Kidney epithelial cell (primary cell): ENCODE data around the gene SDE2. TPM values are rescaled to one million over a fixed set of nuclear protein-coding genes. Genes with fewer than 3 reads are reported as not detected.

Experiments
- DNase-seq: peaks from one replicate; pipeline ENCODE4 v3.0.0-alpha.2; 2010; ENCODE audit warnings: low read depth
- H3K27me3 ChIP-seq: 2 replicates; pipeline ENCODE4 v1.6.0; 2011; ENCODE audit warnings: low read length; ENCODE audit not compliant: control insufficient read depth, insufficient read depth
- H3K36me3 ChIP-seq: 2 replicates; pipeline ENCODE4 v1.5.1; 2011; ENCODE audit warnings: low read length; ENCODE audit not compliant: control insufficient read depth, insufficient read depth
- H3K4me3 ChIP-seq: 2 replicates; pipeline ENCODE4 v1.5.1; 2011; ENCODE audit warnings: low read depth, mild to moderate bottlenecking, control low read depth, low read length
- total RNA-seq: library from RNA; depleted of rRNA; stranded (reverse); fragments of >200 nt; gene quantifications from 2 replicates; pipeline ENCODE4 v1.2.3, GENCODE V29; 2015
- TF ChIP-seq, protein P1 (sequence below): IDR thresholded peaks from 2 replicates; pipeline ENCODE4 v1.5.1; 2011; ENCODE audit warnings: mild to moderate bottlenecking, moderate library complexity, low read length, control low read depth, inconsistent platforms; ENCODE audit not compliant: insufficient read depth, poor library complexity, severe bottlenecking

Gene SDE2
- total RNA-seq, 1 donor from 2014 or later: 26.5 TPM

DNA sequence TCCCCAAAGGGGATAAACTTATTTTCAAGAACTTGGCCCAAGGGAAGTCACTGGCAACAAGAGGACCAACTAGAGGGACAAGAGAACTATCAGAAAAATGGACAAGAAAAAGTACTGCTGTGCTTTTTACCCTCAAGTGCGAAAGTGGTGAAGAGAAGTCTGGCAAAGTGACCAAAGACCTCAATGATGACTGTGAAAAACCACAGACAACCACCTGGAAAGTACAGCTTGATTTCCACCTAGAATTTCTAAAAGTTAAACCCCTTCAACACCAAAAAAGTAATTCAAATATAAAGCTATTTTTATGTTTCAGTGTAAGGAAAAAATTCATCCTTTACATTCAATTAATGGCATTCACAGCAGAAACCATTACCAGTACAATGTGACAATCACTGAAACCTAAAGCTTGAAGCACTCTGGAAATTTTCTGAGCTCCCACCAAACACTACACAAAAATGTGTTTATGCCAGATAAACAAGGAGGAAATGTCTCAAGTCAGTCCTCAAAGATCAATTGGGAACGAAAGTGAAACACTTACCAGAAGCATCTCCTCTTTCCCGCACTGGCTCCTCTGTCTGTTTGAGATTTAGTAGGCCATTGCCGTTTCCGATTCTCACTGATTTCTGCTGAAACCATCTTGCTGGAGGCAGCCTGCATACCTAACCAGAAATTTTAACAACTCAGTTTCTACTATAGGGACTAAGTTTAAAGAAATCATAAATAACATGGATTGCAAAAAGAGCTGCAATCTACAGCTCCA lies 8.3 kb downstream of the SDE2 start:
- DNase-seq: no peak
- H3K4me3 ChIP-seq: no peak overlapping the region
- TF ChIP-seq, protein P1, sequence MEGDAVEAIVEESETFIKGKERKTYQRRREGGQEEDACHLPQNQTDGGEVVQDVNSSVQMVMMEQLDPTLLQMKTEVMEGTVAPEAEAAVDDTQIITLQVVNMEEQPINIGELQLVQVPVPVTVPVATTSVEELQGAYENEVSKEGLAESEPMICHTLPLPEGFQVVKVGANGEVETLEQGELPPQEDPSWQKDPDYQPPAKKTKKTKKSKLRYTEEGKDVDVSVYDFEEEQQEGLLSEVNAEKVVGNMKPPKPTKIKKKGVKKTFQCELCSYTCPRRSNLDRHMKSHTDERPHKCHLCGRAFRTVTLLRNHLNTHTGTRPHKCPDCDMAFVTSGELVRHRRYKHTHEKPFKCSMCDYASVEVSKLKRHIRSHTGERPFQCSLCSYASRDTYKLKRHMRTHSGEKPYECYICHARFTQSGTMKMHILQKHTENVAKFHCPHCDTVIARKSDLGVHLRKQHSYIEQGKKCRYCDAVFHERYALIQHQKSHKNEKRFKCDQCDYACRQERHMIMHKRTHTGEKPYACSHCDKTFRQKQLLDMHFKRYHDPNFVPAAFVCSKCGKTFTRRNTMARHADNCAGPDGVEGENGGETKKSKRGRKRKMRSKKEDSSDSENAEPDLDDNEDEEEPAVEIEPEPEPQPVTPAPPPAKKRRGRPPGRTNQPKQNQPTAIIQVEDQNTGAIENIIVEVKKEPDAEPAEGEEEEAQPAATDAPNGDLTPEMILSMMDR: no peak
- no peaks in the 10 kb centered on the region for H3K36me3 ChIP-seq
- no peaks in the 10 kb centered on the region for H3K27me3 ChIP-seq

DNA sequence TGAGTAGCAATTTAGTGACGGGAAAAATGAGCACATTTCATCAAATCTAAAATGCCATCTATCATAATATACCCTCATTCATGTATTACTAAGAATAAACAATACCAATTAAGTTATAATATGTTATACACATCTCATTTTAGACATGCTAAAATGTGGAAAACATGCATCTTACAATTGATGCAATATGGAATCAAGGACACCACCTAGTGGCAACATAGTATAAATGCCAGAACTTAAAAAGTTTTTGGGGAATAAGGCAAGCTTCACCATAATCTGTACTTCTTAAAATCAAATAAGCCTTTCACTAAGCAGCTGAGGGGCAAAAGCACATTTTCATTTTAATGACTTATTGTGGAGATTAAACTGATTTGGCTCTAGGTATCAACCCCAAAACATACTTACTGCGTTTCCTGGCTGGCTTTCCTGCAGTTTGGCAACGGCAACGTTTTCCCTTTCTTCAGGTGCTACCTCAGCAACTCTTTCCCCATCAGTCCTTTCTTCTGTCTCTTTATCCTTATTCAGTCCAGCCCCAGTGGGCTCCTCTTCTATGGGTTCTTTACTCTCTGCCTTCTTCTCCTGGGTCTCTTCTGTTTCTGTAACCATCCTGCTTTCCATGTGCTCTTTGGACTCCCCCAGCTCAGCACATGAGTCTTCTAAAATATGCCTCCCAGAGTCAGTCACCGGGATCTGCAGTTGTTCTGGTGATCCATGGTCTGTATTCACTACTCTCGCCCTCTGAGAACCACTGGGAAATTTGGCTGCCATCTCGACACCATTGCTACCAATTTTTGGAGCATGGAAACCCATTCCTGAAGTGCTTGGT lies 11.4 kb downstream of the SDE2 start:
- Histone ChIP-seq H3K36me3 (peaks cover 2% of the 10 kb centered on the region), H3K4me3 (no peak overlapping the region), H3K27me3 (no peaks in the 10 kb centered on the region)
- no peak for DNase-seq
- TF ChIP-seq, protein P1: peak; percentile 63

DNA sequence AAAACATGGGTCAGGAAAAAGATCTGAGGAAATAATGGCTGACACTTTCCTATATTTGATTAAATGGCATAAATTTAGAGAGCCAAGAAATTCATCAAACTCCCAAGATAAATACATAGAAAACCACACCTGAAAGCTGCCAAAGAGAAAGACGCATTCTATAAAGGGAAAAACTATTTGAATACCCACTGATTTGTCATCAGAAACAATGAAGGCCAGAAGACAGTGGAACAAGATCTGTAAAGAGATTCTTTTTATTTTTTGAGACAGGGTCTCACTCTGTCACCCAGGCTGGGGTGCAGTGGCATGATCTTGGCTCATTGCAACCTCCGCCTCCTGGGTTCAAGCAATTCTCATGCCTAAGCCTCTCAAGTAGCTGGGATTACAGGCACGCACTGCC lies 17.4 kb downstream of the SDE2 start:
- Histone ChIP-seq H3K36me3 (peaks cover 4% of the 10 kb centered on the region), H3K27me3 (no peaks in the 10 kb centered on the region), H3K4me3 (no peak overlapping the region)
- no peak for DNase-seq
- TF ChIP-seq, protein P1: no peak

DNA sequence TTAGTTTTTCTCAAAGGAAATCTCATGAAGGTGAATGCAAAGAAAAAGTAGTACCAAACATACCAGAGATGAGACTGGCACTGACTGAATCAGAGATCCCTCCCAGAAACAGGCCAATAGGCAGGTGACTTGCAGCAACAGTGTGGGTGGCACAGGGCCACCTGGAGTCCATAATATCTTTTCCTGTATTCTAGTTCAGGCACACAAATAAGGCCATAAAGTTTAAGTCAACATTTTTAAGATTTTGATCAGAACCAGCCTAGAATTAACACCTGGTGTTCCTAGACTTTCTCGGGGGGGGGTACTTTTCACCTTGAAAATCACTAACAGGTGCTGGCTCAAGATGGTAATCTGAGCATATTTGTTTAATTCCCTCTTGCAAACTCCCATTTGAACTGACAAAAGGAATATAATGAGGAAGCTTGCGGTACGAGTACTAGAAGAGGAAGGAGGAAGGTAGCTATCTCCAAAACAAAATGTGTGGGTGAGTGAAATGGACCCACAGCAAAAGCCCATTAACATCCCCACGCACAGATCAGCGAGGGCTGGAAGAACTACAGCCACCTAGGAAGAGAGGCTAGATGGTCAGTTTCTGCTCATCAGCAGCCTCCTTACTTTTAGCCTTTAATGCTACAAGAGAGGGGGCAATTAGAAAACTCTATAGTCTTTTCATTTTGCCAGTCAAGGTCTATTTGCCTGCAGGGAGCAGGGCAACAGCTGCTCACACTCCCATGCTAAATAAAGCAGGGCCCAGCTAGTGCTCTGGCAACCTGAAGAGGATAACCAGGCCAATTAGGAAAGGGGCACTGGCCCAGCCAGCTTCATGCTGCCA lies 18.9 kb downstream of the SDE2 start:
- Histone ChIP-seq H3K36me3 (peaks cover 4% of the 10 kb centered on the region), H3K27me3 (no peaks in the 10 kb centered on the region), H3K4me3 (no peak overlapping the region)
- TF ChIP-seq, protein P1: no peak
- no peak for DNase-seq

DNA sequence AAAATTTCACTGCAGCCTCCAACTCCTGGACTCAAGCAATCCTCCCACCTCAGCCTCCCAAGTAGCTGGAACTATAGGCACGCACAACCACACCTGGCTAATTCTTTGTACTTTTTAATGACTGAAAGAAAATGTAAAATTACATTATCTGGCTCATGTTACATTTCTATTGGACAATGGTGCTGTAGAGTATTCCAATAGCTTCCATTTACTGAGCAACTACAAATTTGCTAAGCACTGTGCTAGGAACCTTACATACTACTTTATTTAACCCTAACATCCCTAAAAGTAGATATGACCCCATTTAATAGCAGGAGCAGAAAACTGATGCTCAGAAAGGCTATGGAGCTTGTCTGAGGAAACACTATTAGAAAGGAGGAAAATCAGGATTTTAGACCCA lies 19.7 kb downstream of the SDE2 start:
- Histone ChIP-seq H3K4me3 (no peak overlapping the region), H3K27me3 (no peaks in the 10 kb centered on the region), H3K36me3 (peaks cover 4% of the 10 kb centered on the region)
- no peak for DNase-seq
- TF ChIP-seq, protein P1: no peak
